GM06990 (cell line): Measurements from ENCODE around the gene HDAC4.

Experiments used
- DNase-seq: peaks from one replicate; pipeline ENCODE4 v3.0.0-alpha.2; 2011; ENCODE audit not compliant: insufficient read length; ENCODE audit errors: extremely low read depth
- H3K27me3 ChIP-seq: replicated peaks from 2 replicates; pipeline ENCODE4 v1.6.0; 2011; ENCODE audit warnings: low read length; ENCODE audit not compliant: control insufficient read depth, insufficient read depth
- H3K36me3 ChIP-seq: 2 replicates; pipeline ENCODE4 v1.5.1; 2011; ENCODE audit warnings: low read length; ENCODE audit not compliant: control insufficient read depth, insufficient read depth
- H3K4me3 ChIP-seq: replicated peaks from 2 replicates; pipeline ENCODE4 v1.5.1; 2011; ENCODE audit warnings: low read depth, mild to moderate bottlenecking, control low read depth, low read length
- CTCF ChIP-seq: IDR thresholded peaks from 2 replicates; pipeline ENCODE4 v1.5.1; 2011; ENCODE audit warnings: low read length, control low read depth, mild to moderate bottlenecking, inconsistent platforms; ENCODE audit not compliant: insufficient read depth, poor library complexity, severe bottlenecking

Gene HDAC4

GRCh38 chr2:239232195-239232578 lies 168.6 kb downstream of the HDAC4 start:
- H3K27me3 ChIP-seq, result no peaks in the 10 kb centered on the region
- TF ChIP-seq CTCF, result no peak
- no peak for DNase-seq

GRCh38 chr2:239231231-239232194 lies 169.3 kb downstream of the HDAC4 start:
- Histone ChIP-seq H3K27me3 (no peaks in the 10 kb centered on the region), H3K36me3 (no peaks in the 10 kb centered on the region), H3K4me3 (no peak overlapping the region)
- DNase-seq, result no peak
- TF ChIP-seq CTCF, result no peak

More at GRCh38 chr2:239232195-239232578, 168.6 kb downstream of the HDAC4 start:
- Histone ChIP-seq H3K36me3 (no peaks in the 10 kb centered on the region), H3K4me3 (no peak overlapping the region)

DNA sequence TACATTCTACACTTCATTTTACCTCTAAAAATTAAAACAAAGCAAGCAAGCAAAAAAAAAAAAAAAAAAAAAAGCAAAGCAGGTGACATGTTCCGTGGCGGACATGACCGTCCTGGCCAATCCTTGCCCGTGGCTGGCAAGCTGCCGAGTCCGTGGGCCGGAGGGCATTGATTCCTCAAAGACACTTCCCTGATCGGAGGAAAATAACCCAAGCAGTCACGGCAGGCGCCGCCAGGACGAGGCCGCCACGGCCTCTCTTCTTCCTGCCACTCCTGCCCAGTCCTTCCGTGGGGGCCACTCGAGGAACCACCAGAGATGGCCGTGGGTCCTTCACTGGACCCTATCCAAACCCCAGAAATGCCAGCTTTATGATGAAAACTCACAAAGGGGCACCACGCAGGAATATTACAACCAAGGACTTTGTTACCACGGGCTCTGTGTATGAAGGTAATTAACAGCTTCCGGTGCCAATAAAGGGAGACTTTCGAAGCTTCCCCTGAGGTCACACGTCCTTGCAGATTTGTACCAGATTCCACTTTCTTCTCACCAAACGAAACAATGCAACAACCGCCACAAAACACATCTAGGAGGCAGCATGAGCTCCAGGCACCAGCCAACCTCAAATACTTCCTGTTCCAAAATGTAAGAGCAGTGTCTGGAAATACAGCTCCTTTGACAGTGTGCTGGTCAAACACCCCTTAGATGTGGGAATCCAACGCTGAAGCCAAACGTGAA lies 170.3 kb downstream of the HDAC4 start:
- no peak for TF ChIP-seq CTCF
- DNase-seq, result no peak
- Histone ChIP-seq H3K4me3 (no peak overlapping the region), H3K27me3 (no peaks in the 10 kb centered on the region), H3K36me3 (no peaks in the 10 kb centered on the region)

DNA sequence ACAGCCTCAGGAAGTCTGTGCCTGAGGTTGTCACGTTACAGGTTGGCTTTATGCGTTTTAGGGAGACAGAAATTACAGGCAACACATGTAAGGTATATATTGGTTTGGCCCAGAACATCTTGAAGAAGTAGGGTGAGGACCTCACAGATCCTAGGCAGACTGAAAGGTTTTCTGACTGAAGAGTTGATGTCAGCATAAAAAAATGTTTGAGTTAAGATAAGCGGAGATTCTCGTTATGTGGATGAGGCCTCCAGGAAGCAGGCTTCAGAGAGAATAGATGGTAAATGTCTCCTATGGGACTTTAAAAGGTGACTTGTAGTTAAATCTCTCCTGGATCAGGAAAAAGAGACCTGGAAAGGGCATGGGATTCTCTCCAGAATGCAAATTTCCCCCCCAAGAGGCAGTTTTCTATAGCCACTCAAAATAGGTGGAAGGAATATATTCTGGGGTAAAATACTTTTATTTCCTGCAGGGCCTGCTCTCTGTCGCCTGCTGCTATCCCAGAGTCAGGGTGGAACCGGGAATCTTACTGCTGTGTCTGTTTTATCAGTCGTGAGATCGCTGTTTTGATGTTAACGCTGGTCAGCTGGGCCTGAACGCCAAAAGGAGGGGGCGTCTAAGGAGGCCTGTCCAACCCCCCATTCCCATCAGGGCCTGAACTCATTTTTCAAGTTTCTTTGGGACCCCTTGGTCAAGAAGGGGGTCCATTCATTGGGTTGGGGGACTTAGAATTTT lies 171.1 kb downstream of the HDAC4 start:
- no peaks in the 10 kb centered on the region for H3K36me3 ChIP-seq
- H3K4me3 ChIP-seq, result no peak overlapping the region
- no peak for DNase-seq
- H3K27me3 ChIP-seq, result no peaks in the 10 kb centered on the region
- no peak for TF ChIP-seq CTCF

DNA sequence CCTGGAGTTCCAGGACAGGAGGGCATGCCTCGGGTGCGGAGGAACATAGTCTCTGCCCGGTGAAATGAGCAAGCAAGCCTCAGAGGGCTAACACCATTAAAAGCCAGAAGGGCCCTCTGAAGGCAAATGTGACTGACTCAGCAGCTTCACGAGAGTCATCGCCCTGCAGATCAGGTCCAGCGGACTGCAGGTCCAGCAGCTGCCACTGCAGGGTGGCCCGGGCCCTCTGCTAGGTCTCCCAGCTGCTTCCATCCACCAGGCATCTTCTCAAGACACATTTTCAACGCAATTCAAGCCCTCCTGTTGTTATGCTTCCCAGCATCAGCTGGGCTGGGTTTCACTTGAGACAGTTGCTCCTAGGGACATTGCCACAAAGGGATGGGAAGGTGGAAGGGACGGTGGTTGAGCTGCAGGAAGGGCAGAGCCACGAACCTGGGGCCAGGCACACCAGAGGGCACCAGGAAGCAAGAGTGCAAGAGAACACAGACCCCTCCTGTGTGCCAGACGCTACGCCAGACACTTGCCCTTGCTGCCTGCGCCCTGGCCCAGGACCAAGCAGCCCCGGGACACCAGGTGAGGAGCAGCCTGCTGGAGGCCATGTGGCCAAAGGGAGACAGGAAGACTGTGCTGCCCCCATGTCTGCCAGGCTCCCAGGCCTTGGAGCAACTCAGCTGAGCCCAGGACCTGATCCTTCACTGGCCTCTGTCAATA lies 173.0 kb downstream of the HDAC4 start:
- no peaks in the 10 kb centered on the region for H3K36me3 ChIP-seq
- H3K27me3 ChIP-seq, result no peaks in the 10 kb centered on the region
- no peak for DNase-seq
- no peak overlapping the region for H3K4me3 ChIP-seq
- TF ChIP-seq CTCF, result no peak
